Measurements from ENCODE around the gene MRAS.
"Not testable (repeated sequence)": the region's sequence is repeated elsewhere in the genome, so short reads cannot be mapped to it uniquely, and the experiment has no call there.

The MRAS gene

DNA sequence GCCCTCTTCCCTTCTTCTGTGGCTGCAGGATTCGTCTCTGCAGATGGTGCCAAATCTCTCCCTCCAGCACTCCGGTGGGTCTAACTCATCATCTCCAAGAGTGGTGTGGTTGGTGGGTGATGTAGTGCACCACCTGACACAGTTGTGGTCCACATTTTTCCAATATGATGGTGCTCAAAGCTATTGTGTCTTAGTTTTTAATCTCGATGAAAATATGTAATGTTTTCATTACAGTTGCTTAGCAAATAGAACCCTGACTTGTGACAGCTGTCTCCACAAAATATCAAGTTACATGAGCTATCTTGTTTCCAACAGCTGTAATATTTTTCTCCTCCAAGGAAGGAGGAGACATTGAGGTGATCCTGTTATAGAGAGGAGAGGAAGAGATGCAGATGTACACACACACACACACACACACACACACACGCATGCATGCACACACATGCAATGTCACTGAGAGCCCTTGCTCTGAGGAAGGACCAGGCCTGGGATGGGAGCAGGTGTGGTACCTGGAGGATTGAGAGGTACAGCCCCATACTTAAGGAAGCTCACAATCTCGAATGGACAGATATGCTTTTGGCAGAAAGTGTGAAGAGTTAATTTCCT, 70.3 kb downstream of the MRAS start:
- no peak for DNase-seq (ENCODE audit: low read depth in 2 of 2)

DNA sequence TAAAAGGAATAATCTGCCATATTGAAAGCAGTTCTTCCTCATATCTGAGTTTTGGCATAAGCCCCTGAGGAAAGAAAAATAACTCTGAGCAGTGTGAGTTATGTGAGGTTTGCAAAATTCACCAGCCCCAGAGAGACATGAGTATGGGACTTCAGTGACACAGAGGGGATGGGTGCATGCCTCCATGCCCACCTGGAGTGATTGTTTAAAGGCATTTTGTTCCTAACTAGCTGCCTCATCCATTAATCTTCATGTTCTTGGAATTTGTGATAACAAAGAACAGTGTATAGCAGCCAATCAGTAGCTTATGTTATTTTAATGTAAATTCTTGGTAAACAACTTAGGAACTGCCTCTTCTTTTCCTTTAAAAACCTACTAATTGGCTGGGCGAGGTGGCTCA, 74.9 kb downstream of the MRAS start:
- DNase-seq (ENCODE audit: low read depth in 2 of 2), result no peak

- no peak for DNase-seq (ENCODE audit: low read depth in 2 of 2)
These were observed 75.9 kb downstream of the MRAS start for GRCh38 chr3:138424323-138424722.

DNA sequence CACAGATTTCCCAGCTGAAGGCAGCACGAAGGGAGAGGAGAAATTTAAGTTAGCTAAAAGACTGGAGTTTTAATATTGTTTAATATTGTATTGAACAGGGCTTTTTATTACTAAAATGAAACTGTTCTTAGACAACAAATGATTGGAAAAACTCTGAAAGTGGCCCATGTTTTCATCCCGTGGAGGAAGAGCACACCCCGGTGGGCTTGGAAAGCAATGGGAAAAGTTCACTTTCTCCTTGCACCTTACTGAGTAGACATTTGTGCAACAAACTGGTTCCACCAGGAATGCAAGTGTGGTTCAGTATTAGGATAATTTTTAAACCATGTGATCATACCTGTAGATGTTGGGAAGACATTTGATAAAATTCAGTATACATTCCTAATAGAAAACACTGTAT, 77.8 kb downstream of the MRAS start:
- DNase-seq (ENCODE audit: low read depth in 2 of 2), result no peak

- DNase-seq (ENCODE audit: low read depth in 2 of 2), result not testable (repeated sequence)
These were observed 78.4 kb downstream of the MRAS start for GRCh38 chr3:138426754-138427153.

DNA sequence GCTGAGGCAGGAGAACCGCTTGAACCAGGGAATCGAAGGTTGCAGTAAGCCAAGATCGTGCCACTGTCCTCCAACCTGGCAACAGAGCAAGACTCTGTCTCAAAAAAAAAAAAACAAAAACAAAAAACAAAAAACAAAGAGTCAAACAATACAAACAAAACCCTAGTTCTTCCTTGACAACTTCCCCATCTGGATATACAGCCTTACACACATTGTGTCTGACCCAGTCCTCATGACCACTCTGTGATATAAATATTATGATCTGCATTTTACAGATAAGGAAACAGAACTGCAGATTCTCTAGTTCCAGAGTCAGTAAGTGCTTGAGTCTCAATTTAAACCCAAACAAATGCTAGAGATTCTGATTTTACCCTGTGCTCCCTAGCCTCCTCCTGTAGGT, 81.3 kb downstream of the MRAS start:
- no peak for DNase-seq (ENCODE audit: low read depth in 2 of 2)

DNA sequence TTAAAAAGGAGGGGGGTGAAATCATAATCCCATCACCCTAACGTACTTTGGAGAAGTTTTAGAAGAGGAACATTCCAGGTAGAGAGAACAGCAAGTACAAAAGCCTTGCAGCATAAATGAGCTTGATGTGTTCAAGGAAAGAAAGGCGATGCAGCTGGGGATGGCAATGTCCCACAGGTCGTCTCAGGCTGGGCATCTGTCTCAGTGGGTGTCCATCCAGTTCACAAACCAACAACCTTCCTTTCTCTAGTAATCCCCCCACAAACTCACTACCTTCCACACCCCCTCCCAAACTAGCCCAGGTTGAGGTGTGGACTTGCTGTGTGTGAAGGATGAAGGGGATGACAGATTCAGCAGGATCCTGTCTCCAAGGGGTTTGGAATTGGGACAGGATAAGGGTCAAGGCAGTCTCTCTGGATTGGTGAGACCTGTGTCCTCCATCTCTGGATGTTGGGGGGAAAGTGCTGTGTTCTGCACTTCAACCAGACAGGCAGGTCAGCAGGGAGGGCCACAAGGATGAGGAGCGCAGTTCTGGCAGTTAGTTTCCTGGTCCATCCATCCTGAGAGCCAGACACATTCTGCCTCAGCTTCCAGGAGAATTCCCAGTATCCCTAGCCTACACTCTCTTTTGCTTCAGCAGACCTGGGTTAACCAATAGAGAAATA, 84.3 kb downstream of the MRAS start:
- no peak for DNase-seq (ENCODE audit: low read depth in 2 of 2)

- DNase-seq (ENCODE audit: low read depth in 2 of 2), result no peak
These were observed 85.5 kb downstream of the MRAS start for GRCh38 chr3:138433892-138434275.

DNA sequence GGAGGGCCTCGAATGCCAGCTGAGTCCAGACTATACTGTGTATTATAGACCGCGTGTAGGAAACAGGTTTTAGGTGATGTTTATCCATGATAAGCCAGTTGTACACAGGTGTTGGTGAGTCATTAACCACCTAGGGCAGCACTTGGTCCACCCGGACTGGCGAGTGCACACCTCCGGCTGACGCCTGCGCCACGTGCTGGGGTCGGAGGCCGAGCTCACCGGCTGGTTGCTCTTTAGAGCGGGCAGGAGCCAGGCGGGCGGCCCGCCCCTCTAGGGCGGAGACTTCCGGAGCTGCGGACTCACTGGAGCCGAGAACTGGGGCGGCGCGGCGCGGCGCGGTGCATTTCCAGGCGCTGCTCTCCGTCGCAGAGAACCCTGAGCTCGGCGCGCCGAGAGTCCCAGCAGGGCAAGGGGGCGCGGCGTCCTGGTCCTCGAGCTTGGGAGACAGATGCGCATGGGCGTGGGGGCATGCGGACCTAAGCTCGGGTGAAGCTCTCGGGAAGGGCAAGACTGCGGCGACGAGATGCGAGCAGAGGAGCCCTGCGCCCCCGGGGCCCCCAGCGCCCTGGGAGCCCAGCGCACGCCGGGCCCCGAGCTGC, 86.0 kb downstream of the MRAS start, which contains the start of gene ESYT3:
Gene ESYT3 (plus strand): TSS at position 341 of the 599 bp plus-strand sequence. CDS start 183 bp downstream, at position 524.
- DNase-seq (ENCODE audit: low read depth in 2 of 2), result no peak

GRCh38 chr3:138434875-138435772, 86.7 kb downstream of the MRAS start:
- DNase-seq (ENCODE audit: low read depth in 2 of 2), result no peak

DNA sequence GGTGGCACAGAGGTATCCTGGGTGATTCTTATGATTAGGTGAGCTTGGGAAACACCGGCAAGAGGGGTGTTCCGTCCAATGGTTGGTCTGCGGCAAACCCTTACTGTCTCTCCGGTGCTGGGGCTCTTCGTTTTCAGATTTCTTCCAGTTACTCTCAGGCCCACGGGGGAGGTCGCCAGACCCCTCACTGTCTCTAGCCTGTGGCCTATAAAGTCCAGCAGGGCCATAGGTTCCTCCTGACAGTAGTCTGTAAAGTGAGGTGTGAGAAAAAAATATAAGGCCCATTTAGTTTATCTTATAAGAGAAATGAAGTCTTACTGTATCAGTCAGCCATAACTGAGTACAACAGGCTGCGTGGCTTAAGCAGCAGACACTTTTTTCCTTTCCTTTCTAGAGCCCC, 87.5 kb downstream of the MRAS start:
- no peak for DNase-seq (ENCODE audit: low read depth in 2 of 2)

GRCh38 chr3:138437281-138437680, 88.9 kb downstream of the MRAS start:
- no peak for DNase-seq (ENCODE audit: low read depth in 2 of 2)

GRCh38 chr3:138438896-138439295, 90.5 kb downstream of the MRAS start:
- no peak for DNase-seq (ENCODE audit: low read depth in 2 of 2)

DNA sequence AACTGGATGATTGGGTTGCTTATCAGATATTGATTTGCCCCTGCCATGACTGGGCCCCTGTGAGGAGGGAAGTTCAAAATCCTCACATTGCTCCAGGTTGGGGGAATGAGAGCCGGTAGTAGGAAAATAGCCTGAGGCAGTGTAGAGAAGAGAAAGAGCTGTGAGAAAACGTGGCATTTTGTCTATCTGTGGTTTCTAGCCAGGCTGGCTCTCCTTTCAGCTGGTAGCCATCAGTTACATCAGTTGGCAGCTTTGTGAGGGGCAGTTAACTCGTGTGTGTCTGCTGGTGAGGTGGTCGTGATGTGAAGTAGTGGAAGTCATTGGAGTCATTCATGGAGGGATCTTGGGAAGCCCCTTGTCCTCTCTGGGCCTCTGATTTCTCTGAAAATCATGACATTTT, 91.3 kb downstream of the MRAS start:
- no peak for DNase-seq (ENCODE audit: low read depth in 2 of 2)

GRCh38 chr3:138440121-138440521, 91.7 kb downstream of the MRAS start:
- DNase-seq (ENCODE audit: low read depth in 2 of 2), result no peak

DNA sequence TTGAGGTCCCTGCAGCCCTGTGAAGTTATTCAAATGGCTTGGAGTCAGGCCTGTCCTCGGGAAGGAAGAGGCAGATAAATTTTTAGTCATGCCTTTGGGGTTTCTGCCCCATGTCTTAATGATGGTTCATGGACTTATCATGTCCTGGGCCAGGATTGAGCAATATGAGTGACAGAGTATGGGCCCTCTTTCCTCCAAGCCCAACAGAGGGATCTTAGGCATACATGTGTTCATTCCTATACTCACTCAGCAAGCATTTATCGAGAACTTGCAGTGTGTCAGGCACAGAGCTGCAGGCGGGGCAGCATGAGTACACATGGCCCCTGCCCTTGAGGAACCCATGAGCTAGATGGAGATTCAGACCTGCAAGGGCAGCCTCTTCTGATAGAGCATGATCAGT, 92.2 kb downstream of the MRAS start:
- DNase-seq (ENCODE audit: low read depth in 2 of 2), result no peak

GRCh38 chr3:138441256-138441655, 92.9 kb downstream of the MRAS start:
- no peak for DNase-seq (ENCODE audit: low read depth in 2 of 2)

DNA sequence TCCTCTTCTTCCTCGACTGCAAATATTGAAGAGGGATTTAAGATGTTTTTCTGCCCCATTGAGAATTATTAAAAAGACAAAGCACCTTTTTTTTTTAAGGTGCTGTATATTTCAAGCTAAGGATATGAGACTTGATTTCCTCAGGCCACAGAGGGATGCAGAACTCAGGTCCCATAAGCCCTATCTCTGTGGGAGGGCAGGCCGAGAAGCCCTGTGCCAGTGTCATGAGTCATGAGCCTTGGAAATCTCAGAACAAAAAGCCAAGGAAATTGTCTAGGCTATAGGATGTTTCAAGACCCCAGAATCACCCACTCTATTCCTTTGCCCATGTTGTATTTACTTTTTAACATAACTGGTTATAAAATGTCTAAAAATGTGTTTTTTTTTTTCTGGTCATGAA, 93.4 kb downstream of the MRAS start:
- DNase-seq (ENCODE audit: low read depth in 2 of 2), result no peak

DNA sequence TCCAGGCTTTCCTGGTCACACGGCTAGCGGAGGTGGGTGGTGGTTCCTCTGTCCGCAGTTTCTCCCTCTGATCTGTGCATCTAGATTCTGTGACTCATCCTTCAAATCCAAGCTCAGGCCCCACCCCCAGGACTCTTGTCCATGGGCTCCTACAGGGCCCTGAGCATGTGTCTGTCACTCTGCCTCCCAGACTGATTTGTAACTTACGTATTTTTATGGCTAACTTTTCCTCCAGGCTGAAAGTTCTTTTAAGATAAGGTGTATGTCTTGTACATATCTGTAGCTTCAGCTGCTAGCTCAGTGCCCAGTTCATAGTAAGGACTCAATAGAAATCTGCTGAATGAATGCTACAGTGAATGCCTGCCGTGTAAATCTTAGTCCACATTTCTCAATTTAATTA, 94.1 kb downstream of the MRAS start:
- DNase-seq (ENCODE audit: low read depth in 2 of 2), result no peak

DNA sequence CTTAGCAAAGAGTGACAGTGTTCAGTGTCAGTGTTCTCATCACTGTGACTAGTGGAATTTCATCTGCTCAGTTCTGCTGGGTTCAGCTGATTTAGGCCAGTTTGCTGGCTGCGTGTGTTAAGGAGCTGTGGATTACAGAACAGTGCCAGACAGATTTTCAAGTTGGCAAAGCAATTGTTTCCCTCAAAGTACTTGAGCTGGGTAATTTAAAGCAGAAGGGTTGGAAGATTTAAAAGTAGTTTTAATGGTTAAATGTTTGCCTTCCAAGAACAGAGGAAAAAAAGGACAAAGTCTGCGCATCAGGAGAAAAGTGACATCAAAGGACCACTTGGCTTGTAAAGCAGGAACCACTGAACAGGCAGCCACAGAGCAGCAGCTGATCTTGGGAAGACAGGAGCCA, 94.7 kb downstream of the MRAS start:
- no peak for DNase-seq (ENCODE audit: low read depth in 2 of 2)

DNA sequence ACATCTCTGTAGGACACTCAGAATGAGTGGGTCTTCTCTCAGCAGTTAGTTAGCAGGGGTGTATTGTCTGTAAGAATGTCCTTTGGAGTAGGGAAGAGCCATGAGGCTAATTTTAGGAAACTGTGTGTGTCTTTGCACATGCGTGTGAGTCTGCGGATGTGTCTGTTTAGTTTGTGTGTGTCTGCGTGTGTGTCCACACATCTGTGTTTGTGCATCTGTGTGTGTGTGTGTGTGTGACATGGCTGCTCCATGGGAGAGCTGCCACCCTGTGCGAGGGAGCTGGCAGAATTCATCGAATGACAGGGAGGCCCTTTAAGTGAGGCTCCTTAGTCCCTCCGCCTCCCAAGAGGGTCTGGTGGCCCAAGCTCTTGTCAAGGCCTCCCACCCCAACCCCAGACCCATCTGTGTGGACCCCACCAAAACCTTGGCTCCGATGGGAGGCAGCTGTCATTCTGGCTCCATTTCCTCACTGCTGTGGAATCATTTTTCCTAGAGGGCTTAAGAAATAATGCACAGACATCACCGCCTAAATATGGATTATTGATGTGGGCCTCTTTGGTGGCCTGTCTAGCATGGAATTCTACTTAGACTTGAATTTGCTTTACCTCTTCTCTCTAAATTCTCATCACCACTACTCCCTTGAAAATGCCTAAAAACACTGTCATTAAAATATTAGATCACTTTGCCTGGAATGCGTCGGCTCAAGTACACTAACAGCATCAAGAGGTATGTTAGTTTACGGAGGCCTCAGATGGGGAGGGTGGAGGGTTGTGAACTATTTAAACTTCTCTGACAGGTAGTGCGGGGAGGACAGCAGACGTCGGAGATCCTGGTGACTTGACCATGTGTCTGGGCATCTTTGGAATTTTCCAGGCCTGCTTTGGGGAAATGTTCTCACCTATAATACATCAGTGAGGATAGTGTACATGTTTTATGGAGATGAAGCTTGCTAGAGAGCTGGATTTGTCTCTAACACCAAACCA, 95.4 kb downstream of the MRAS start:
- DNase-seq (ENCODE audit: low read depth in 2 of 2), result no peak

Data from stimulated activated CD8-positive, alpha-beta memory T cell treated with anti-CD3 and anti-CD28 coated beads, Interleukin-2, amount 100 ng/mL, for 1 hour (primary cell).